Measurements from ENCODE around the gene ERCC5. TPM values are rescaled to one million over a fixed set of nuclear protein-coding genes. Genes with fewer than 3 reads are reported as not detected.

The ERCC5 gene
- total RNA-seq = 10 to 100 TPM; 42.5 to 81.8 (median 68.3) TPM

GRCh38 chr13:102845630-102846260 lies at the start of gene ERCC5:
Gene ERCC5 (plus strand): TSS chr13:102846032. CDS start chr13:102846267, 235 bp downstream.
- ATAC-seq (ENCODE audit: low FRiP score) (peak; percentile 92), DNase-seq (ENCODE audit: low spot score) (peak; percentile 79)
- TF ChIP-seq CTCF (IDR thresholded peaks at IDR 0.05) = no peak

GRCh38 chr13:102798581-102799425 lies 47.0 kb upstream of the ERCC5 start, which contains the start of the genes BIVM and POGLUT2:
Gene BIVM (plus strand): TSS chr13:102799119. CDS start chr13:102807268, 8,149 bp downstream.
Gene POGLUT2 (minus strand): TSS chr13:102798976. CDS start chr13:102798670, 306 bp downstream.
- DNase-seq (ENCODE audit: low spot score) (peak; percentile 78), ATAC-seq (ENCODE audit: low FRiP score) (peak; percentile 94)
- no peak for TF ChIP-seq CTCF (IDR thresholded peaks at IDR 0.05)

- DNase-seq (ENCODE audit: low spot score) = no peak
- no peak for TF ChIP-seq CTCF (IDR thresholded peaks at IDR 0.05)
- ATAC-seq (ENCODE audit: low FRiP score) = peak; percentile 36
These were observed 46.2 kb upstream of the ERCC5 start for GRCh38 chr13:102799426-102800144.

GRCh38 chr13:102800145-102801041 lies 45.4 kb upstream of the ERCC5 start:
- DNase-seq (ENCODE audit: low spot score) (peak; percentile 54), ATAC-seq (ENCODE audit: low FRiP score) (peak; percentile 86)
- peak in 1 of 3 donors; percentile 37 for TF ChIP-seq CTCF (IDR thresholded peaks at IDR 0.05)

GRCh38 chr13:102805680-102806079 lies 40.2 kb upstream of the ERCC5 start:
- no peak for TF ChIP-seq CTCF (IDR thresholded peaks at IDR 0.05)
- ATAC-seq (ENCODE audit: low FRiP score) = no peak
- no peak for DNase-seq (ENCODE audit: low spot score)

- no peak for TF ChIP-seq CTCF (IDR thresholded peaks at IDR 0.05)
- ATAC-seq (ENCODE audit: low FRiP score) = no peak
- no peak for DNase-seq (ENCODE audit: low spot score)
These were observed 38.1 kb upstream of the ERCC5 start for GRCh38 chr13:102807699-102808098.

All from omental fat pad (tissue), 4 donors.